A673 (cell line): Measurements from ENCODE around the gene OSBPL3. TPM values are rescaled to one million over a fixed set of nuclear protein-coding genes. Genes with fewer than 3 reads are reported as not detected.

Experiments used
- BruUV-seq: library from RNA; stranded (reverse); fragments of 400-500 nt; replicated peaks from 2 replicates; lab custom pipeline; 2021; lab: Mats Ljungman, UMichigan
- CTCF ChIA-PET: fragments of 300-600 bp; sonication (Branson Sonifier 250); formaldehyde crosslinking; loops from one replicate; lab custom pipeline; 2022; ENCODE audit warnings: antibody characterized with exemption; lab: Charles Lee
- POLR2A ChIA-PET: fragments of 300-600 bp; sonication (Branson Sonifier 250); formaldehyde crosslinking; loops from one replicate; lab custom pipeline; 2022; ENCODE audit warnings: antibody characterized with exemption; ENCODE audit not compliant: low non-redundant PET; lab: Charles Lee
- DNase-seq: peaks from one replicate; pipeline ENCODE4 v3.0.0-alpha.2; 2015; ENCODE audit warnings: low spot score
- H3K27ac ChIP-seq: fragments of 200-600 bp; sonication (generic); 2 replicates; pipeline ENCODE4 v1.5.1; 2016; ENCODE audit warnings: mixed run types, low read depth, mild to moderate bottlenecking, mixed read lengths, antibody characterized with exemption, low read length; ENCODE audit not compliant: poor library complexity, severe bottlenecking
- H3K27me3 ChIP-seq: fragments of 200-600 bp; sonication (generic); replicated peaks from 2 replicates; pipeline ENCODE4 v1.6.1; 2017; ENCODE audit warnings: mixed run types, low read depth, mild to moderate bottlenecking, mixed read lengths, antibody characterized with exemption, low read length; ENCODE audit not compliant: insufficient read depth, poor library complexity
- H3K36me3 ChIP-seq: fragments of 200-600 bp; sonication (generic); 2 replicates; pipeline ENCODE4 v1.6.1; 2016; ENCODE audit warnings: mixed run types, mild to moderate bottlenecking, mixed read lengths, antibody characterized with exemption, low read length; ENCODE audit not compliant: insufficient read depth, poor library complexity, severe bottlenecking
- H3K4me1 ChIP-seq: fragments of 200-600 bp; sonication (generic); 2 replicates; pipeline ENCODE4 v1.6.1; 2017; ENCODE audit warnings: mixed run types, mild to moderate bottlenecking, mixed read lengths, antibody characterized with exemption, low read length; ENCODE audit not compliant: insufficient read depth, poor library complexity, severe bottlenecking
- H3K4me3 ChIP-seq: fragments of 200-600 bp; sonication (generic); 2 replicates; pipeline ENCODE4 v1.5.1; 2016; ENCODE audit warnings: low read depth, mixed run types, mild to moderate bottlenecking, mixed read lengths, low read length; ENCODE audit not compliant: poor library complexity, severe bottlenecking
- H3K9me3 ChIP-seq: fragments of 200-600 bp; sonication (generic); 2 replicates; pipeline ENCODE4 v1.6.1; 2016; ENCODE audit warnings: mixed run types, low read depth, mild to moderate bottlenecking, mixed read lengths, antibody characterized with exemption, low read length; ENCODE audit not compliant: poor library complexity, severe bottlenecking
- EZH2 ChIP-seq: fragments of 200-600 bp; sonication (generic); IDR thresholded peaks from 2 replicates; pipeline ENCODE4 v1.6.1; 2017; ENCODE audit warnings: borderline replicate concordance, low read depth, mild to moderate bottlenecking, mixed read lengths, antibody characterized with exemption, low read length; ENCODE audit not compliant: poor library complexity, severe bottlenecking
- intact Hi-C: fragments of 100-400 bp; cut with micrococcal nuclease; formaldehyde crosslinking; loops from one replicate; pipeline ENCODE4 v1.10.0; 2022; ENCODE audit not compliant: unreplicated experiment
- total RNA-seq: library from RNA; stranded (reverse); gene quantifications from 2 replicates; pipeline ENCODE4 v1.2.3, GENCODE V29; 2021
- TF ChIP-seq, protein P1 (sequence below): fragments of 300-800, 200-600 bp; sonication (generic); conservative IDR thresholded peaks from 2 replicates; pipeline ENCODE4 v1.5.1; 2017; ENCODE audit warnings: low read depth, mild to moderate bottlenecking, antibody characterized with exemption, low read length, moderate library complexity, mixed read lengths

OSBPL3 gene
- total RNA-seq, 1 experiment from 2014 or later, result 21.4 TPM

GRCh38 chr7:24764972-24765744 lies 214.8 kb downstream of the OSBPL3 start:
- TF ChIP-seq, protein P1, sequence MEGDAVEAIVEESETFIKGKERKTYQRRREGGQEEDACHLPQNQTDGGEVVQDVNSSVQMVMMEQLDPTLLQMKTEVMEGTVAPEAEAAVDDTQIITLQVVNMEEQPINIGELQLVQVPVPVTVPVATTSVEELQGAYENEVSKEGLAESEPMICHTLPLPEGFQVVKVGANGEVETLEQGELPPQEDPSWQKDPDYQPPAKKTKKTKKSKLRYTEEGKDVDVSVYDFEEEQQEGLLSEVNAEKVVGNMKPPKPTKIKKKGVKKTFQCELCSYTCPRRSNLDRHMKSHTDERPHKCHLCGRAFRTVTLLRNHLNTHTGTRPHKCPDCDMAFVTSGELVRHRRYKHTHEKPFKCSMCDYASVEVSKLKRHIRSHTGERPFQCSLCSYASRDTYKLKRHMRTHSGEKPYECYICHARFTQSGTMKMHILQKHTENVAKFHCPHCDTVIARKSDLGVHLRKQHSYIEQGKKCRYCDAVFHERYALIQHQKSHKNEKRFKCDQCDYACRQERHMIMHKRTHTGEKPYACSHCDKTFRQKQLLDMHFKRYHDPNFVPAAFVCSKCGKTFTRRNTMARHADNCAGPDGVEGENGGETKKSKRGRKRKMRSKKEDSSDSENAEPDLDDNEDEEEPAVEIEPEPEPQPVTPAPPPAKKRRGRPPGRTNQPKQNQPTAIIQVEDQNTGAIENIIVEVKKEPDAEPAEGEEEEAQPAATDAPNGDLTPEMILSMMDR, result no peak
- no peak for TF ChIP-seq EZH2
- no peak for DNase-seq
- CTCF ChIA-PET, result interaction anchor here (0.6 kb wide), 1 partner anchor 190 kb away, joined by 4 read pairs; no protein-coding TSS in a partner anchor
- Histone ChIP-seq H3K4me3 (no peak overlapping the region), H3K36me3 (no peaks in the 10 kb centered on the region), H3K9me3 (no peaks in the 10 kb centered on the region), H3K27ac (no peak overlapping the region), H3K27me3 (no peaks in the 10 kb centered on the region), H3K4me1 (no peaks in the 10 kb centered on the region)
- no TSS peak for BruUV-seq
- POLR2A ChIA-PET, result interaction anchor here (0.6 kb wide), 1 partner anchor 143 kb away, joined by 3 read pairs; no protein-coding TSS in a partner anchor
- intact Hi-C loops, result no loop called here

GRCh38 chr7:24764011-24764410 lies 216.0 kb downstream of the OSBPL3 start:
- TF ChIP-seq, protein P1, result no peak
- TF ChIP-seq EZH2, result no peak
- no TSS peak for BruUV-seq
- CTCF ChIA-PET, result no interaction called here
- intact Hi-C loops, result no loop called here
- no peaks in the 10 kb centered on the region for H3K36me3 ChIP-seq
- no peak for DNase-seq
- POLR2A ChIA-PET, result no interaction called here
- no peak overlapping the region for H3K27ac ChIP-seq
- H3K4me1 ChIP-seq, result no peaks in the 10 kb centered on the region
- no peak overlapping the region for H3K4me3 ChIP-seq
- no peaks in the 10 kb centered on the region for H3K27me3 ChIP-seq
- no peaks in the 10 kb centered on the region for H3K9me3 ChIP-seq

DNA sequence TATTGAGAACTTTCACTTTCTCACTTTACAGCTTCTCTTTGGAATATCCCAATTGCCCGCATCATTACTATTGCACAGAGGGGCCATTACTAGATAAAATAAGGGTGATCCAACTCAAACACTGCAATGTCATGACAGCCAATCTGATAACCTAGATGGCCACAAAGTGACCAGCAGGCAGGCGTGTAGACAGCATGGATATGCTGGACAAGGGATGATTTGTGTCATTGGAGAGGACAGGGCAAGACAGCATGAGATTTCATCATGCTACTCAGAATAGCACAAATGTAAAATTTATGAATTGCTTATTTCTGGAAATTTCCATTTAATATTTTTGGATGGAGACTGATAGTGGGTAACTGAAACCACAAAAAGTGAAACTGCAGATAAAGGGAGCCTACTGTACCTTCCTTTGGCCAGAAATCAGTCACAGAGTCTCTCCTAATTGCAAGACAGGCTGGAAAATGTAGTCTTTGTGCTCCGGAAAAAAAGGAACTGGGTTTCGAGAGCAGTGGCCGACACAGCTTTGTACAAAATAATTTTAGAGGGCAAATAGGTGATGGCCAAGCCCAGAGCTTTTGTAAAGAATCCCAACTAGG lies 216.6 kb downstream of the OSBPL3 start:
- H3K27ac ChIP-seq, result no peak overlapping the region
- no peaks in the 10 kb centered on the region for H3K9me3 ChIP-seq
- intact Hi-C loops, result no loop called here
- TF ChIP-seq EZH2, result no peak
- TF ChIP-seq, protein P1, result no peak
- CTCF ChIA-PET, result no interaction called here
- POLR2A ChIA-PET, result no interaction called here
- H3K4me1 ChIP-seq, result no peaks in the 10 kb centered on the region
- H3K27me3 ChIP-seq, result no peaks in the 10 kb centered on the region
- no peak for DNase-seq
- H3K4me3 ChIP-seq, result no peak overlapping the region
- BruUV-seq, result no TSS peak
- no peaks in the 10 kb centered on the region for H3K36me3 ChIP-seq
